Measurements from ENCODE around the gene PC.

GRCh38 chr11:66929753-66930152 lies 28.4 kb downstream of the PC start:
- TF ChIP-seq CTCF (IDR thresholded peaks at IDR 0.05) (no peak), POLR2A (IDR thresholded peaks at IDR 0.05) (no peak)

Data from heart left ventricle (tissue), 13 donors.